Activated CD4-positive, alpha-beta T cell treated with anti-CD3 and anti-CD28 coated beads for 48 hours (primary cell): ENCODE data around the gene NEK3.
"Not testable (repeated sequence)": the region's sequence is repeated elsewhere in the genome, so short reads cannot be mapped to it uniquely, and the experiment has no call there.

ENCODE experiments used
- DNase-seq: peaks from one replicate; pipeline ENCODE4 v3.0.0-alpha.2; 2020

Gene NEK3

GRCh38 chr13:52112591-52112990 lies 46.8 kb downstream of the NEK3 start:
- no peak for DNase-seq

GRCh38 chr13:52109116-52109670 lies 50.2 kb downstream of the NEK3 start:
- no peak for DNase-seq

GRCh38 chr13:52105841-52106240 lies 53.6 kb downstream of the NEK3 start:
- no peak for DNase-seq

GRCh38 chr13:52104624-52105023 lies 54.8 kb downstream of the NEK3 start:
- no peak for DNase-seq

- DNase-seq = no peak
These were observed 56.0 kb downstream of the NEK3 start for GRCh38 chr13:52103386-52103785.

GRCh38 chr13:52102423-52102822 lies 57.0 kb downstream of the NEK3 start:
- DNase-seq = not testable (repeated sequence)

- no peak for DNase-seq
These were observed 62.2 kb downstream of the NEK3 start for GRCh38 chr13:52097197-52097596.

- no peak for DNase-seq
These were observed 62.6 kb downstream of the NEK3 start for GRCh38 chr13:52096748-52097147.

- DNase-seq = no peak
These were observed 63.3 kb downstream of the NEK3 start for GRCh38 chr13:52096062-52096461.

GRCh38 chr13:52092087-52092486 lies 67.3 kb downstream of the NEK3 start:
- DNase-seq = no peak

- no peak for DNase-seq
These were observed 67.9 kb downstream of the NEK3 start for GRCh38 chr13:52091473-52091872.

- no peak for DNase-seq
These were observed 74.0 kb downstream of the NEK3 start for GRCh38 chr13:52085421-52085820.

- DNase-seq = not testable (repeated sequence)
These were observed 74.4 kb downstream of the NEK3 start for GRCh38 chr13:52084981-52085380.
